ENCODE measurements around the gene FZD8. TPM values are rescaled to one million over a fixed set of nuclear protein-coding genes. Genes with fewer than 3 reads are reported as not detected.

FZD8 gene
- total and polyA plus RNA-seq, 2 of the 4 experiments (the other 2 are of a cell fraction): 3.6 to 3.9 TPM

GRCh38 chr10:35642035-35642792 lies at the start of gene FZD8 (continued):
- peak; percentile 24; the same call in 1 of the 2 replicates for TF ChIP-seq CTCF (conservative IDR thresholded peaks at IDR 0.05; ENCODE audit: low read depth, low read length)
- no peak for TF ChIP-seq NFE2L2 (IDR thresholded peaks at IDR 0.05; ENCODE audit: low read depth, low read length)
